ENCODE results near the gene STKLD1. TPM values are rescaled to one million over a fixed set of nuclear protein-coding genes. Genes with fewer than 3 reads are reported as not detected.

STKLD1 gene
- polyA plus RNA-seq, 2 of the 4 experiments (the other 2 are of a cell fraction) = 1.1 to 1.2 TPM

- ATAC-seq (peak in 1 of 2 experiments; percentile 39; a peak in 3 of 6 replicates), FAIRE-seq (no peak), DNase-seq (ENCODE audit: low read depth in 1 of 2, low spot score in 1 of 2) (no peak)
- Histone ChIP-seq H3K9me3 (no peaks in the 10 kb centered on the region), H3K4me1 (peaks cover 7% of the 10 kb centered on the region), H3K4me2 (no peak overlapping the region), H3K4me3 (no peak overlapping the region), H3K27ac (no peak overlapping the region)
- TF ChIP-seq CTCF (IDR thresholded peaks at IDR 0.05) (peak; percentile 11; the same call in 2 of the 3 replicates), CBX8 (IDR thresholded peaks at IDR 0.05) (no peak)
- 85% methylated on average over 11 of the region's 11 CpGs for WGBS (ENCODE audit: missing lambda C conversion rate)
- ChIA-PET POLR2A (interaction anchor here (0.8 to 1.0 kb wide), 2 partner anchors 13 to 14 kb away, joined by 3 to 4 read pairs; partner anchors contain the start of genes SURF1 and SURF2), CTCF (interaction anchor here (0.8 to 6.2 kb wide), 15 partner anchors 9 to 450 kb away, joined by 3 to 59 read pairs (median 5); partner anchors contain the start of genes SURF1 and SURF2)
These were observed 33.6 kb upstream of the STKLD1 start for GRCh38 chr9:133342570-133342969.

GRCh38 chr9:133344071-133344470, 32.1 kb upstream of the STKLD1 start:
- Histone ChIP-seq H3K4me3 (no peak overlapping the region), H3K4me1 (peaks cover 7% of the 10 kb centered on the region), H3K9me3 (no peaks in the 10 kb centered on the region), H3K4me2 (no peak overlapping the region), H3K27ac (no peak overlapping the region)
- no peak for ATAC-seq
- no peak for DNase-seq (ENCODE audit: low read depth in 1 of 2, low spot score in 1 of 2)
- no peak for FAIRE-seq
- POLR2A ChIA-PET = no interaction called here
- 95% methylated on average over 16 of the region's 19 CpGs for WGBS (ENCODE audit: missing lambda C conversion rate)
- CTCF ChIA-PET = interaction anchor here (1.0 to 6.2 kb wide), 7 partner anchors 13 to 158 kb away, joined by 3 to 59 read pairs (median 5); partner anchors contain the start of genes SURF1 and SURF2
- no peak for TF ChIP-seq NFE2L2 (conservative IDR thresholded peaks at IDR 0.05; ENCODE audit: low read length)
- no peak for TF ChIP-seq FOSL2 (IDR thresholded peaks at IDR 0.05)
- no peak for TF ChIP-seq FOSL2 (CRISPR knock-in tag; IDR thresholded peaks at IDR 0.05)
- no peak for TF ChIP-seq HOXB13 (CRISPR knock-in tag; IDR thresholded peaks at IDR 0.05; ENCODE audit: low read depth)
- no peak for TF ChIP-seq SMC3 (IDR thresholded peaks at IDR 0.05)
- no peak for TF ChIP-seq RCOR1 (IDR thresholded peaks at IDR 0.05; ENCODE audit: low read depth, low read length)
- no peak for TF ChIP-seq NPAS2 (CRISPR knock-in tag; IDR thresholded peaks at IDR 0.05; ENCODE audit: borderline replicate concordance)
- TF ChIP-seq ZFP36 (IDR thresholded peaks at IDR 0.05; ENCODE audit: borderline replicate concordance, partially characterized antibody) = no peak
- TF ChIP-seq EP300 (IDR thresholded peaks at IDR 0.05) = no peak
- TF ChIP-seq HOXA7 (CRISPR knock-in tag; IDR thresholded peaks at IDR 0.05) = no peak
- TF ChIP-seq KDM5A (IDR thresholded peaks at IDR 0.05) = no peak
- no peak for TF ChIP-seq RAD21 (conservative IDR thresholded peaks at IDR 0.05 in 1 of 2, IDR thresholded peaks at IDR 0.05 in 1 of 2)
- TF ChIP-seq ZC3H11A (IDR thresholded peaks at IDR 0.05) = no peak
- no peak for TF ChIP-seq MAZ (IDR thresholded peaks at IDR 0.05; ENCODE audit: borderline replicate concordance, low read depth, low read length)
- TF ChIP-seq MYC (IDR thresholded peaks at IDR 0.05; ENCODE audit: borderline replicate concordance, low read length) = no peak

- 96% methylated on average over 12 of the region's 12 CpGs for WGBS (ENCODE audit: missing lambda C conversion rate)
- Histone ChIP-seq H3K4me3 (no peak overlapping the region), H3K4me2 (no peak overlapping the region), H3K9me3 (no peaks in the 10 kb centered on the region), H3K4me1 (peaks cover 14% of the 10 kb centered on the region), H3K27ac (no peak overlapping the region)
- TF ChIP-seq TP53 (CRISPR knock-in tag; IDR thresholded peaks at IDR 0.05) (no peak), CHD2 (IDR thresholded peaks at IDR 0.05; ENCODE audit: low read length, partially characterized antibody) (no peak), HOXB5 (CRISPR knock-in tag; IDR thresholded peaks at IDR 0.05) (no peak), CEBPB (IDR thresholded peaks at IDR 0.05) (no peak), MYC (IDR thresholded peaks at IDR 0.05; ENCODE audit: borderline replicate concordance, low read length) (no peak), HDAC2 (IDR thresholded peaks at IDR 0.05) (no peak)
- POLR2A ChIA-PET = no interaction called here
- DNase-seq (ENCODE audit: low read depth in 1 of 2, low spot score in 1 of 2) (no peak), ATAC-seq (no peak), FAIRE-seq (no peak)
- CTCF ChIA-PET = interaction anchor here (1.5 to 6.2 kb wide), 4 partner anchors 12 to 159 kb away, joined by 4 to 59 read pairs (median 13); partner anchors contain the start of genes SURF1 and SURF2
These were observed 31.2 kb upstream of the STKLD1 start for GRCh38 chr9:133344979-133345378.

Measured in A549 (cell line).